Activated naive CD4-positive, alpha-beta T cell treated with anti-CD3 and anti-CD28 coated beads, Interleukin-2, amount 10 ng/mL, durations not matched to agents 7 days and 5 days (primary cell): ENCODE results near the gene SPART.

Source experiments
- CTCF ChIA-PET: fragments of 350-600 bp; sonication (Branson Sonifier 250); formaldehyde crosslinking; loops from one replicate; lab custom pipeline; 2021; ENCODE audit warnings: antibody characterized with exemption; lab: Charles Lee
- DNase-seq: peaks from one replicate; pipeline ENCODE4 v3.0.0-alpha.2; 2020
- H3K27ac Mint-ChIP-seq: one replicate; pipeline ENCODE4 v1.8.0; 2021; ENCODE audit warnings: mild to moderate bottlenecking, moderate library complexity, mixed read lengths
- H3K27me3 Mint-ChIP-seq: one replicate; pipeline ENCODE4 v1.8.0; 2021; ENCODE audit warnings: mild to moderate bottlenecking, mixed read lengths
- H3K36me3 Mint-ChIP-seq: one replicate; pipeline ENCODE4 v1.8.0; 2021; ENCODE audit warnings: mixed read lengths
- H3K4me1 Mint-ChIP-seq: one replicate; pipeline ENCODE4 v1.8.0; 2021; ENCODE audit warnings: mixed read lengths
- H3K4me3 Mint-ChIP-seq: one replicate; pipeline ENCODE4 v1.8.0; 2021; ENCODE audit warnings: mild to moderate bottlenecking, moderate library complexity, mixed read lengths
- H3K9me3 Mint-ChIP-seq: one replicate; pipeline ENCODE4 v1.8.0; 2021; ENCODE audit warnings: mixed read lengths

SPART gene

GRCh38 chr13:36282821-36283432 is 63.3 kb downstream of the SPART start:
- no peak overlapping the region for H3K27ac Mint-ChIP-seq
- no peak for DNase-seq
- H3K4me1 Mint-ChIP-seq, result no peaks in the 10 kb centered on the region
- CTCF ChIA-PET, result interaction anchor here (0.6 to 3.7 kb wide), 22 partner anchors 8 to 698 kb away, joined by 3 to 20 read pairs (median 3); partner anchors contain the start of gene CCDC169
- H3K4me3 Mint-ChIP-seq, result no peak overlapping the region
- no peaks in the 10 kb centered on the region for H3K36me3 Mint-ChIP-seq
- H3K9me3 Mint-ChIP-seq, result no peaks in the 10 kb centered on the region
- H3K27me3 Mint-ChIP-seq, result peaks cover 18% of the 10 kb centered on the region

DNA sequence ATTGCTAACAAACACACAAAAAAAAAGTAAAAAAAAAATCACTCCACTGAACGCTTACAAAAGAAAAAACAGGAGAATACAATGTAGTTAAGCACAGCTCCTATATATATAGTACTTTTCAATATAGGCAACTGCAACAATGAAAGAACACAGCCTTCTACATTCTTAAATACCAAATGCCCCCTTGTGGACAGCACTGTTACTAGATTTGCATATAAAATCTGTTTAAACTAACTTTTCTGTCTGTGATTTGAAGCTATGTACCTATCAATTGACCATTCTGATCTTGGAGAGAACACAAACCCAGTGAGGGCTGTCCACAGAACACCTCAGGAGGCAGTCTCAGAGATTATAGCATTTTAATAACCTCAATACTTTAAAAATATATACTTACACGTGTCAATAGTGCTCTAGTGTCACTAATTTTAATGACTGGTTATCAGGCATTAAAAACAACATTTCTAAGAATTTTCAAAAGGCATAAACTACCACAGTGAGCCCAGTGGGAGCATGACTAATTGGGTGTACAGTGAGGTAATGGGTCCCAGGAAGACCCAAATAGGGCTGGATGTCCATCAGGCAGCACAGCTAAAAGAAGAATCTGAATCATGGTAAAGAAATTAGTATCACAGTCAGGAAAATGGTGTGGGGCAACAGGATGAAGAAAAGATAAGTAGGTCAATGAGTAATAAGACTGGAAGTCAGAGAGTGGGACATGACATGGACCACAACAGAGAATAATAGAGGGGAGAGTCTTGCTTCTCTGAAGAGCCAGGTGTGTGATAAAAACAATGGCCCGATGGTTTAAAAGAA is 70.8 kb downstream of the SPART start:
- H3K27ac Mint-ChIP-seq, result no peak overlapping the region
- H3K4me3 Mint-ChIP-seq, result no peak overlapping the region
- no peak for DNase-seq
- H3K27me3 Mint-ChIP-seq, result no peaks in the 10 kb centered on the region
- H3K9me3 Mint-ChIP-seq, result no peaks in the 10 kb centered on the region
- H3K36me3 Mint-ChIP-seq, result no peaks in the 10 kb centered on the region
- CTCF ChIA-PET, result interaction anchor here (1.2 to 4.9 kb wide), 3 partner anchors 11 to 298 kb away, joined by 3 to 48 read pairs (median 4); no protein-coding TSS in a partner anchor
- H3K4me1 Mint-ChIP-seq, result no peaks in the 10 kb centered on the region

DNA sequence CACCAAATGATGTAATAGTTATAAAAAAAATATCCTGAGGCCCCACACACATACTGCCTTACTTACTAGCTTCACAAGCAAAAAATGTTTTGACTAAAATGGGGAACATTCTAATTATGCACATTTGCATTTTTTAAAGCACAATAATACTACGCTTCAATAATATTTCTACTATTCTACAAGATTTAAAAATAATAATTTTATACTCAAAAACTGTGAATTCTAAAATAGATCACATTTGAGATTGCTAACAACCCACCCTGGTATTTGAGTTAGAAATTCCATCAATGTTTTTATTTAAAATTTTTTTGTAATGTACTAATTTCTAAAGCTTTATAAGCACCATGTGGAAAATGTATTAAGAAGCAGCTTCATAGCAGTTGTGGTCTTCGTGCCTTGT is 72.8 kb downstream of the SPART start:
- DNase-seq, result no peak
- Mint-ChIP-seq H3K4me1 (no peaks in the 10 kb centered on the region), H3K36me3 (no peaks in the 10 kb centered on the region), H3K9me3 (no peaks in the 10 kb centered on the region), H3K27me3 (peaks cover 6% of the 10 kb centered on the region), H3K4me3 (no peak overlapping the region), H3K27ac (no peak overlapping the region)
- CTCF ChIA-PET, result interaction anchor here (1.0 to 4.9 kb wide), 2 partner anchors 9 to 296 kb away, joined by 3 to 48 read pairs; no protein-coding TSS in a partner anchor

DNA sequence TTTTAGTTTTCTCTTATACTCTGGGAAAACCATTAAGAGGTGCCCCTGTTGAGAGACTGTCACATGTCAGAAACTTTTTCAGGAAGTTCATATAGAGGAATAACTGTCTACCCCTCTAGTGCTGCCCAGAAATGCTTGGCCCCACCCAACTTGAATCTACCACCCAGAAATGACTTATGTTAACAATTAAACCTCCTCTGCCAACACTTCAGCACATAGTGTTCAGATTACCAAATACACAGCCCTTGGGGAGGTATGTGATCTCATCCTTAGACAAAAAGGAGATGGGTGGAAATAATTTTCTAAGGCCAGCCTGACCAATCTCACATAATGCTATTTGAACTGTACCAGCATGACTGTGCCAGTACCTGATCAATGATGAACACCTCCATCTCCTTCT is 84.2 kb downstream of the SPART start:
- no peak for DNase-seq
- H3K36me3 Mint-ChIP-seq, result no peaks in the 10 kb centered on the region
- CTCF ChIA-PET, result no interaction called here
- H3K27ac Mint-ChIP-seq, result no peak overlapping the region
- no peaks in the 10 kb centered on the region for H3K4me1 Mint-ChIP-seq
- no peaks in the 10 kb centered on the region for H3K9me3 Mint-ChIP-seq
- H3K27me3 Mint-ChIP-seq, result no peaks in the 10 kb centered on the region
- H3K4me3 Mint-ChIP-seq, result no peak overlapping the region

- CTCF ChIA-PET, result no interaction called here
- no peaks in the 10 kb centered on the region for H3K9me3 Mint-ChIP-seq
- no peak overlapping the region for H3K27ac Mint-ChIP-seq
- no peak overlapping the region for H3K4me3 Mint-ChIP-seq
- no peaks in the 10 kb centered on the region for H3K27me3 Mint-ChIP-seq
- H3K36me3 Mint-ChIP-seq, result no peaks in the 10 kb centered on the region
- no peak for DNase-seq
- H3K4me1 Mint-ChIP-seq, result no peaks in the 10 kb centered on the region
Observed at GRCh38 chr13:36261011-36261410, 85.2 kb downstream of the SPART start.

DNA sequence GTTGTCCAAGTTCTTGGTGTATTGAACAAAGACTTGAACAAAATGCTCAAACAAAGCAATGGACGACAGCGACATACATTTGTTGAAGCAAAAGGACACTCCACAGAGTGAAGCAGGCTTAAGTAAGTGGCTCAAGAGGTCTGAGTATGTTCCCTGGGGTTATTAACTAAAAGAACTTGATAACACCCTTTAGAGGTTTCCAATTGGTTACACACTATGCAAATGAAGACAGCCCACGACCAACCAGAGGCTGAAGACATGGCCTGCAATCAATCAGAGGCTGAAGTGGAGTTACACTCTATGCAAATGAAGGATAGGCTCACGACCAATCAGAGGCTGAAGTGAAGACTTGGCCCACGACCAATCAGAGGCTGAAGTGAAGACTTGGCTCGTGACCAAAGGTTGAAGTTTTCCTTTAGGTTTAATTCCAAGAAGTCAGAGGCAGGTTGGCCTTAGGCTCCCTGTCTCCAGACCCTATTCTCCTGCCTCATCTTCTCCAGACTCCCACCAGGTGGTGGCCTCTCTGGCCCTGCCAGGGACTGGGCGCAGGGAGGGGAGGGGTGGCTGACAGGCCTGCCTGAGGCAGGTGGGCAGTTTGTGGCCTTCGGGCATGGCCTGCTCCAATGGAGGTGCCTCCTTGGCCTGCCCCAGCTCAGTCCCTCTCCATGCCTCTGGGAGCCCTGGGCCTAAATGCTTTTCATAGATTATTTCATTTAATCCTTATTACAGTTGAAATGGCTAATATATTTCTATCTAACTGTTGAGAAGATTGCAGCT is 86.6 kb downstream of the SPART start:
- no peaks in the 10 kb centered on the region for H3K27me3 Mint-ChIP-seq
- CTCF ChIA-PET, result no interaction called here

GRCh38 chr13:36258831-36259230 is 87.4 kb downstream of the SPART start:
- Mint-ChIP-seq H3K27me3 (no peaks in the 10 kb centered on the region), H3K4me1 (no peaks in the 10 kb centered on the region), H3K9me3 (no peaks in the 10 kb centered on the region), H3K27ac (no peak overlapping the region), H3K4me3 (no peak overlapping the region), H3K36me3 (no peaks in the 10 kb centered on the region)
- no peak for DNase-seq
- CTCF ChIA-PET, result no interaction called here

More for the DNA sequence above, 86.6 kb downstream of the SPART start:
- Mint-ChIP-seq H3K9me3 (no peaks in the 10 kb centered on the region), H3K4me3 (no peak overlapping the region), H3K36me3 (no peaks in the 10 kb centered on the region), H3K4me1 (no peaks in the 10 kb centered on the region), H3K27ac (no peak overlapping the region)
- no peak for DNase-seq
